Neutrophil (primary cell): ENCODE results near the gene SETD3.

ENCODE experiments used
- H3K27ac ChIP-seq: fragments of 200-600 bp; sonication (generic); 2 replicates; pipeline ENCODE4 v1.5.1; 2016; ENCODE audit warnings: mild to moderate bottlenecking, moderate library complexity
- H3K27me3 ChIP-seq: fragments of 200-600 bp; sonication (generic); 2 replicates; pipeline ENCODE4 v1.6.0; 2016; ENCODE audit warnings: mild to moderate bottlenecking
- H3K36me3 ChIP-seq: fragments of 200-600 bp; sonication (generic); 2 replicates; pipeline ENCODE4 v1.5.1; 2017
- H3K4me1 ChIP-seq, 2 experiments: fragments of 200-600 bp in 1 of 2; sonication (generic) in 1 of 2; 1 replicate in 1 of 2; 2 replicates in 1 of 2; pipeline versions ENCODE4 v1.5.1 to v1.6.1; 2013 to 2016; ENCODE audit warnings: low read depth in 1 of 2, low read length in 1 of 2, mild to moderate bottlenecking in 1 of 2, moderate library complexity in 1 of 2; ENCODE audit not compliant: control insufficient read depth in 1 of 2, insufficient read depth in 1 of 2
- H3K4me3 ChIP-seq, 2 experiments: fragments of 200-600 bp in 1 of 2; sonication (generic) in 1 of 2; 1 replicate in 1 of 2; 2 replicates in 1 of 2; pipeline ENCODE4 v1.5.1; 2013 to 2016; ENCODE audit warnings: low read depth in 1 of 2, low read length in 1 of 2, mild to moderate bottlenecking in 1 of 2, moderate library complexity in 1 of 2
- H3K9me3 ChIP-seq: fragments of 200-600 bp; sonication (generic); 2 replicates; pipeline ENCODE4 v1.5.1; 2016
- TF ChIP-seq, protein P1 (sequence below): fragments of 200-600 bp; sonication (generic); IDR thresholded peaks from 2 replicates; pipeline ENCODE4 v1.5.1; 2016; ENCODE audit warnings: antibody characterized with exemption

The SETD3 gene

GRCh38 chr14:99507860-99508640 is 27.4 kb upstream of the SETD3 start:
- H3K27ac ChIP-seq, result no peak overlapping the region
- H3K27me3 ChIP-seq, result no peaks in the 10 kb centered on the region
- H3K4me1 ChIP-seq, result no peaks in the 10 kb centered on the region
- TF ChIP-seq, protein P1, sequence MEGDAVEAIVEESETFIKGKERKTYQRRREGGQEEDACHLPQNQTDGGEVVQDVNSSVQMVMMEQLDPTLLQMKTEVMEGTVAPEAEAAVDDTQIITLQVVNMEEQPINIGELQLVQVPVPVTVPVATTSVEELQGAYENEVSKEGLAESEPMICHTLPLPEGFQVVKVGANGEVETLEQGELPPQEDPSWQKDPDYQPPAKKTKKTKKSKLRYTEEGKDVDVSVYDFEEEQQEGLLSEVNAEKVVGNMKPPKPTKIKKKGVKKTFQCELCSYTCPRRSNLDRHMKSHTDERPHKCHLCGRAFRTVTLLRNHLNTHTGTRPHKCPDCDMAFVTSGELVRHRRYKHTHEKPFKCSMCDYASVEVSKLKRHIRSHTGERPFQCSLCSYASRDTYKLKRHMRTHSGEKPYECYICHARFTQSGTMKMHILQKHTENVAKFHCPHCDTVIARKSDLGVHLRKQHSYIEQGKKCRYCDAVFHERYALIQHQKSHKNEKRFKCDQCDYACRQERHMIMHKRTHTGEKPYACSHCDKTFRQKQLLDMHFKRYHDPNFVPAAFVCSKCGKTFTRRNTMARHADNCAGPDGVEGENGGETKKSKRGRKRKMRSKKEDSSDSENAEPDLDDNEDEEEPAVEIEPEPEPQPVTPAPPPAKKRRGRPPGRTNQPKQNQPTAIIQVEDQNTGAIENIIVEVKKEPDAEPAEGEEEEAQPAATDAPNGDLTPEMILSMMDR, result no peak
- no peak overlapping the region for H3K4me3 ChIP-seq
- peaks cover 100% of the 10 kb centered on the region for H3K36me3 ChIP-seq
- no peaks in the 10 kb centered on the region for H3K9me3 ChIP-seq

- Histone ChIP-seq H3K36me3 (peaks cover 100% of the 10 kb centered on the region), H3K4me1 (no peaks in the 10 kb centered on the region), H3K4me3 (no peak overlapping the region), H3K9me3 (no peaks in the 10 kb centered on the region), H3K27me3 (no peaks in the 10 kb centered on the region), H3K27ac (no peak overlapping the region)
- TF ChIP-seq, protein P1, result no peak
These were observed 25.6 kb upstream of the SETD3 start for GRCh38 chr14:99506276-99506675.

GRCh38 chr14:99505089-99505488 is 24.4 kb upstream of the SETD3 start:
- H3K36me3 ChIP-seq, result peaks cover 100% of the 10 kb centered on the region
- H3K27me3 ChIP-seq, result no peaks in the 10 kb centered on the region
- no peaks in the 10 kb centered on the region for H3K4me1 ChIP-seq
- H3K4me3 ChIP-seq, result no peak overlapping the region
- H3K9me3 ChIP-seq, result no peaks in the 10 kb centered on the region
- H3K27ac ChIP-seq, result no peak overlapping the region
- TF ChIP-seq, protein P1, result no peak

DNA sequence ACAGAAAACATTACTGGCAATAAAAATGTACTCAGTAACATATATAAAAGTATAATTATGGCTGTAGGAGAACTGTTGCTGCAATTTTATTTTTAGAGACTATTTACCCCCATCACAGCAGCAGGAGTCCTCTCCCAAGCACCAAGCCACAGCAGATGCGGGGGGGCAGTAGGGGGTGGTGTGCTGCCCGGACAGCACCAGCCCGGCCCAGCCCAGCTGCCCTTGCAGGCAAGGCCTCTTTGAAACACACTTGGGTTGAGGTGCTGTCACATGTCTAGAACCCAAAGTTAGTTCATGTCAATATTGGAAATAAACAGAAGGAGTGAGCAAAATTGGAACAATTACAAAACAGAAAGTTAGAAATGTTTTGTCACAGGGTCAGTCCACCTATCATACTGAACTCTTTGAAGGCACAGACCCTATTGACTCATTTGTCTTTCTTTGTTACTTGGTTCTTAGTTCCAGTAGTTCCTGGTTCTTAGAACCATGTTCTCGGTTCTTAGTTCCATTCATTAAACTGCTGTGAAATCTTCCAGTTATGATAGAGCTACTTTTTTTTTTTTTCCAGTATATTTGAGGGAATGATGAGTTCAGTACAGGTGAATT is 23.3 kb upstream of the SETD3 start:
- TF ChIP-seq, protein P1, result no peak
- H3K36me3 ChIP-seq, result peaks cover 98% of the 10 kb centered on the region
- H3K27me3 ChIP-seq, result no peaks in the 10 kb centered on the region
- no peak overlapping the region for H3K4me3 ChIP-seq
- H3K9me3 ChIP-seq, result no peaks in the 10 kb centered on the region
- H3K4me1 ChIP-seq, result no peaks in the 10 kb centered on the region
- H3K27ac ChIP-seq, result no peak overlapping the region

DNA sequence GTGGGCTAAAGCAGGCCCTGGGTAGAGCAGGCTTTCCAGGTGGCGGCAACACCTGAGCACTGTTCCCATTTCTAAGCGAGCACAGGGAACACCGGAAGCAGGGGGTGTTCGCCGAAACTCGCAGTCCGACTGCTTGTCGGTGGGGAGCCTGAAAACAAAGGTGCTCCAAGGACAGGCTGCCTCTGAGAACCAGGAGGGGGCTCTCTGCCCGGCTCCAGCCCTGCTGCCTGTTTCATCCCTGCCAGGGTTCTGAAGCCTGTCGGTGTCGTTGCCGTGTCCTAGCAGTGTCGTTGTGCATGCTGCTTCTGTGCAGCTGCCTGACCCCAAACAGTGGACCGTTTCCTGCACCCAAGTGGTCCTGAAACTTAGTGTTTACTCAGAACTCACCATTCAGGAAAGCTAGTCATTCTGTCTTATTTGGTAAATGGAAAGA is 22.3 kb upstream of the SETD3 start:
- no peaks in the 10 kb centered on the region for H3K9me3 ChIP-seq
- TF ChIP-seq, protein P1, result no peak
- no peak overlapping the region for H3K27ac ChIP-seq
- H3K4me3 ChIP-seq, result no peak overlapping the region
- H3K27me3 ChIP-seq, result no peaks in the 10 kb centered on the region
- no peaks in the 10 kb centered on the region for H3K4me1 ChIP-seq
- H3K36me3 ChIP-seq, result peaks cover 98% of the 10 kb centered on the region
